HG02763 (cell line): Measurements from ENCODE around the gene UGT2B7.
A peak's percentile ranks its signal among the peaks of the same experiment; 100 is the strongest.
"Not testable (repeated sequence)": the region's sequence is repeated elsewhere in the genome, so short reads cannot be mapped to it uniquely, and the experiment has no call there.

ENCODE experiments used
- ATAC-seq: cut with Tn5 transposase; IDR thresholded peaks from one replicate; pipeline ENCODE4 v1.9.1; 2021; ENCODE audit warnings: mild to moderate bottlenecking, moderate library complexity; ENCODE audit not compliant: unreplicated experiment

Gene UGT2B7

GRCh38 chr4:69096111-69096656 is at the start of gene UGT2B7:
Gene UGT2B7 (plus strand): TSS chr4:69096474. CDS start chr4:69096521, 47 bp downstream.
- ATAC-seq: no peak

GRCh38 chr4:69049860-69050259 is 46.4 kb upstream of the UGT2B7 start:
- ATAC-seq: no peak

DNA sequence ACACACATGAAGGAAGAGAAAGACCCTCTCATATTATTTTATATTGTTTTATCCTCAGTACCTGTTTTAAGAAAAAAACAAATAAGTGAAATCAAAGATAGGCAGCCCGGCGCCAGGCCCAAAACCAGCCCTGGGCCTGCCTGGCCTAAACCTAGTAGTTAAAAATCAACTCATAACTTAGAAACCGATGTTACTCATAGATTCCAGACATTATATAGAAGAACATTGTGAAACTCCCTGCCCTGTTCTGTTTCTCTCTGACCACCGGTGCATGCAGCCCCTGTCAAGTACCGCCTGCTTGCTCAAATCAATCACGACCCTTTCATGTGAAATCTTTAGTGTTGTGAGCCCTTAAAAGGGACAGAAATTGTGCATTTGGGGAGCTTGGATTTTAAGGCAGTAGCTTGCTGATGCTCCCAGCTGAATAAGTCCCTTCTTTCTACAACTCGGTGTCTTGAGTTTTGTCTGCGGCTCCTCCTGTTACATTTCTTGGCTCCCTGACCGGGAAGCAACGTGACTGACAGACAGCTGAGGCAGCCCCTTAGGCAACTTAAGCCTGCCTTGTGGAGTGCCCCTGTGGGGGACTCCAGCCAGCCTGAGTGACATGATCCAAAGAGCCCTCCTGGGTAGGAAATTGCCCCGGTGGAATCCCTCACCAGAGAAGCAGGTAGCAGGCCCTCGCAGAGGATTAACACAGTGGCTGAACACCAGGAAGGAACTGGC is 45.3 kb upstream of the UGT2B7 start:
- ATAC-seq: not testable (repeated sequence)

- ATAC-seq: no peak
Observed at GRCh38 chr4:69051576-69051943, 44.7 kb upstream of the UGT2B7 start.

DNA sequence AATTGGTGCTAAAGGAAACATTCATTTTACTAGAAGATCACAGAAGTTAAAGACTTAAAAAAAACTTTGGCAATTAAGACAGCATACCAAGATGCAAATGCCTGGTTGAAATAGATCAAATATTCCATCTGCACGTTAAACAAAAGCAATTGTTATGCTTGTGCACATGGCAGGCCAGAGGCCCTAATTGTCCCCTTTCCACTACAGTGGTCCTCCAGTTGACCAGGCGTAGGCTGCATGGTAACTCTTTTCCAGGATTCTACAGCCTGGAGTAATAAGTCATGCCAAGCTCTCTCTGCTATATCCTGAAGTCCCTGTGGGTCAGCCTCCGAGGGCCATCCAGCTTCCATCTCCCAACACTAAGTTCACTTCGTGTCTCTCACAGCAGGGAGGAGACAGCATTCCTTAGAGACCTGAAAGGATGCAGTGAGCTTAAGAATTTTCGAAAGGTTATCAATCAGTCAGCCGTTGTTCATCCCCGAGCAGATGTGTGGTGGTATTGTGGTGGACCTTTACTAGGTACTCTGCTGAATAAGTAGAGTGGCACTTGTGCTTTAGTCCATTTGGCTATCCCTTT is 42.9 kb upstream of the UGT2B7 start:
- not testable (repeated sequence) for ATAC-seq

GRCh38 chr4:69054033-69054432 is 42.2 kb upstream of the UGT2B7 start:
- ATAC-seq: not testable (repeated sequence)

DNA sequence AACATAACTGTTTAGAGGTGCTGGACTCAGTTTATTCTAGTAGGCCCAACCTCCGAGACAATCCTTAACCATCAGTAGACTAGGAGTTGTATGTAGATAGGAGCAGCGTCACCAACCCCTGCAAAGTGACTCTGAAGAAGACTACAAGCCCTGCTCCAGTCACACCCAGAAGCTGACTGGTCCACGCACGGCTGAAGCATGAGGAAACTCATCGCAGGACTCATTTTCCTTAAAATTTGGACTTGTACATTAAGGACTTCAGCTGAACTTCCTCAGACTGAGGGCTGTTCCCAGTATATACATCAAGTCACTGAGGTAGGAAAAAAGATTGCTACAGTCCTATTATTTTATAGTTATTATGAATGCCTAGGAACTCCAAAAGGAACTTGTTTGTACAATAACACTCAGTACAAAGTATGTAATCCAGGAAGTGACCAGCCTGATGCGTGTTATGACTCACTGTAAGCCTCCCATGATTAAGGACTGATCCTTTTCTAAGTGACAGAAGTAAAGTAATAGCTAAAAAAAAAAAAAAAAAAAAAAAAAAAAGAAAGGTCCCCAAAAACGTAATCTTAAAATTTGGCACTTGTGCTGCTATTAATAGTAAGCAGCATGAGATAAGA is 41.6 kb upstream of the UGT2B7 start:
- ATAC-seq: peak; percentile 43

- no peak for ATAC-seq
Observed at GRCh38 chr4:69056150-69056549, 40.1 kb upstream of the UGT2B7 start.

DNA sequence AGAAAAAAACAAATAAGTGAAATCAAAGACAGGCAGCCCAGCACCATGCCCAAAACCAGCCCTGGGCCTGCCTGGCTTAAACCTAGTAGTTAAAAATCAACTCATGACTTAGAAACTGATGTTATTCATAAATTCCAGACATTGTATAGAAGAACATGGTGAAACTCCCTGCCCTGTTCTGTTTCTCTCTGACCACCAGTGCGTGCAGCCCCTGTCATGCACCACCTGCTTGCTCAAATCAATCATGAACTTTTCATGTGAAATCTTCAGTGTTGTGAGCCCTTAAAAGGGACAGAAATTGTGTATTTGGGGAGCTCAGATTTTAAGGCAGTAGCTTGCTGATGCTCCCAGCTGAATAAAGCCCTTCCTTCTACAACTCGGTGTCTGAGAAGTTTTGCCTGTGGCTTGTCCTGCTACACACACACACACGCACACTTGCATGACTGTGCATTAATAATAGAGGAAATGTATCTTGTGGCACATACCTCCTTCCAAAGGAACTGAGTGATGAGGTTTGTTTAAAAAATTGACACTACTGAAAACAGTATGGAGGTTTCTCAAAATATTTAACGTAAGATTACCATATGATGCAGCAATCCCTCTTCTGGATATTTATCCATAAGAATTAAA is 39.2 kb upstream of the UGT2B7 start:
- no peak for ATAC-seq

DNA sequence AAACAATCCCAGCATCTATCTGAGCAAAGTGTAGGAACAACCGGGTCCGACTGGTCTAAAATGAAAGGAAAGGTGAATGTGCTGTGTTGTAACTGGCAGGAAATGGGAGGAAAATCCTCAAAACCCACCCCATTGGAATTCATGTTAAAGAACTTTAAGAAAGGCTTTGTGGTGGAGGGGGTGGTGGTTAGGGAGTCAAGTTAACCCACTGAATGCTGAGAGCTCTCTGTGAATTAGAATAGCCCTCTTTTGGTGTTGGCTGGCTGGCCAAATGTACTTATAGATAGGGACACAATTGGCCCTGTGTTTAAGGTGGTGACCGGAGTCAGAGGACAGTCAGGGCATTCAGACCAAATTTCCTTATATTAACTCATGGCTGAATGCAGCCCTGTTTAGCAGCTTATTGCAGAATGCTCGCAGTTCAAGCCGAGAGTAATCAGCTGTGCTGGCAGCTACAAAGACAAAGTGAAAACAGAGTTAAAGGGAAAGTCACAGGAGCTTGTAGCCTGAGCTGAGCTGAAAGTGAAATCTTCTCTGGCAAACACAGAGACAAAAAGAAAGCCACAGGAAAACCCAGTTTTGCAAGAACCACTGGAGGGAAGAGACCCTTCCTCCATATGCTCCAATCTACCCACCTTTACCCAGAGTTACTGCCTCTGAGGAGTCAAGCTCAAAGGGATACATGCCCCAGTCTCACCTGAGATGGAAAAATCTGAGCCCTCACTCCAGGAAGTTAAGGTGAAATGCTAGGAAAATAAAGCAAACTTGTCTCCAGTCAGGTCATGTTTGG is 38.5 kb upstream of the UGT2B7 start:
- ATAC-seq: peak; percentile 80

DNA sequence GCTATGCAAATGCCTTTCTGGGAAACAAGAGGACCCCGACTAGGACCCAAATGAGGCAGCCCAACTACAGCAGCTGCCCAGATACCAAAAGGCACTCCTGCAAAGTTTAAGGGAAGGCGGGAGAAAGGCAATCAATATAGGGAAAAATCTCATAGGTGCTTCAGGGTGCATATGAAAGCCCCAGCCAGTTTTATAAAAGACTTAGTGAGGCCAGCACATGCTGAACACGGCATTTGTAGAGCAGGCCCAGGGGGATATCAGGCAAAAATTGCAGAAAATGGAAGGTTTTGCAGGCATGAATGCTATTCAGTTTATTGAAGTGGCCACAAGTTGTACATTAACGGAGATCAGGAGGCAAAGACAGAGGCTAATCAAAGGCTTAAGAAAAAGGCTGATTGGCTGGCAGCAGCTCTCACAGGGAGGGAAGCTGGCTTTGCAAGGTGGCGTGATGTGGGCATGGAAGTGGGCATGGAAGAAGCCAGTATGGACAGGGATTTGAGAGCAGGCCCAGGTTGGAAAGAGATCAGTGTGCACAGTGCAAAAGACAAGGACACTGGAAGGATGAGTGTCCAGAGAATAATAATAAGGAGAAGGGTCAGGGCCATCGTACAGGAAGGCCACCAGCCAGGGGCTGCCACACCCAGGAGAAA is 37.7 kb upstream of the UGT2B7 start:
- no peak for ATAC-seq

- ATAC-seq: no peak
Observed at GRCh38 chr4:69060651-69061308, 35.5 kb upstream of the UGT2B7 start.

- no peak for ATAC-seq
Observed at GRCh38 chr4:69064391-69064790, 31.9 kb upstream of the UGT2B7 start.

- ATAC-seq: no peak
Observed at GRCh38 chr4:69066945-69067344, 29.3 kb upstream of the UGT2B7 start.

DNA sequence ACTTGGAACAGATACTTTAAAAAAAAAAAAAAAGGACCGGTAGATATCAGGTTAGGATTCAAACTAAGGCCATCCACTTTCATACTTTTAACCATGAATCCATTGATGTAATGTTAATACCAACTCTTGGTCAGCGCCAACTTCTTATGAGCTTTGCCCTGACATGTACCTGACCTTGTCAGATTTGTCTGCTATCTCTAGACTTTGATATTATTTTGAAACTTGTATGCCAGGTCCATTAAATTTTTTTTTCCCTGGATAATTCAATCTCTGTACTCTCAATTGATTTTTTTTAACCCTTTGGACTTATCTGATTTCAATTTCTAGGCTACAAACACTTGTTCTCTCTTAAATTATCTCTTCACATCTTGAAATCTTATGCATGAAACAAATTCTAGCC is 27.2 kb upstream of the UGT2B7 start:
- no peak for ATAC-seq

GRCh38 chr4:69070590-69070989 is 25.7 kb upstream of the UGT2B7 start:
- no peak for ATAC-seq

- ATAC-seq: no peak
Observed at GRCh38 chr4:69071286-69071685, 25.0 kb upstream of the UGT2B7 start.

GRCh38 chr4:69073375-69073774 is 22.9 kb upstream of the UGT2B7 start:
- no peak for ATAC-seq

- no peak for ATAC-seq
Observed at GRCh38 chr4:69075061-69075792, 21.0 kb upstream of the UGT2B7 start.
